ENCODE data around the gene LYRM4. TPM values are rescaled to one million over a fixed set of nuclear protein-coding genes. Genes with fewer than 3 reads are reported as not detected.

Gene LYRM4
- total RNA-seq, 1 experiment from 2014 or later = 44.3 TPM

GRCh38 chr6:5083813-5084359 is 176.9 kb downstream of the LYRM4 start:
- Histone ChIP-seq H2BK20ac (ENCODE audit: low read depth, low read length, poor library complexity, severe bottlenecking) (no peak overlapping the region), H2BK12ac (ENCODE audit: insufficient read length, low read depth, low read length) (no peak overlapping the region), H4K20me1 (ENCODE audit: control insufficient read depth, insufficient read depth, insufficient read length) (no peaks in the 10 kb centered on the region), H2BK15ac (ENCODE audit: low read depth, low read length) (no peak overlapping the region), H3K18ac (ENCODE audit: insufficient read length, low read depth, low read length) (no peak overlapping the region), H2AFZ (ENCODE audit: low read length) (no peak overlapping the region), H3K56ac (ENCODE audit: insufficient read length, low read depth, low read length) (no peak overlapping the region), H3T11ph (ENCODE audit: low read length) (no peak overlapping the region), H3K79me2 (ENCODE audit: insufficient read depth, low read length) (no peaks in the 10 kb centered on the region), H3K9ac (ENCODE audit: extremely low read depth, insufficient read length, low read length) (no peak overlapping the region), H2BK120ac (ENCODE audit: low read depth, low read length, poor library complexity, severe bottlenecking) (no peak overlapping the region), H2BK5ac (ENCODE audit: insufficient read length, low read length) (no peak overlapping the region), H3K27ac (ENCODE audit: insufficient read length, low read depth, low read length) (no peak overlapping the region), H4K8ac (replicated peaks; ENCODE audit: insufficient read length, low read depth, low read length) (no peak overlapping the region), H3K4me1 (ENCODE audit: insufficient read depth, low read length) (no peaks in the 10 kb centered on the region), H3K23me2 (ENCODE audit: insufficient read length, low read depth, low read length, poor library complexity, severe bottlenecking) (peaks cover 23% of the 10 kb centered on the region), H3K4me2 (ENCODE audit: insufficient read depth, insufficient read length, low read length) (peak overlapping the region; percentile 62), H3K4ac (ENCODE audit: low read depth, low read length) (no peak overlapping the region), H4K91ac (ENCODE audit: insufficient read length, low read depth, low read length) (no peak overlapping the region), H3K9me3 (ENCODE audit: control insufficient read depth, low read depth, low read length) (no peaks in the 10 kb centered on the region), H3K79me1 (ENCODE audit: insufficient read depth, low read depth, low read length, poor library complexity, severe bottlenecking) (no peaks in the 10 kb centered on the region), H2AK5ac (ENCODE audit: insufficient read length, low read length) (no peak overlapping the region), H4K5ac (ENCODE audit: insufficient read length, low read depth, low read length) (no peak overlapping the region), H3K27me3 (ENCODE audit: insufficient read depth, low read length) (peaks cover 29% of the 10 kb centered on the region; the same call in 1 of the 2 replicates), H3K14ac (ENCODE audit: insufficient read depth, low read length) (no peak overlapping the region), H3K23ac (ENCODE audit: insufficient read length, low read depth, low read length) (no peak overlapping the region)
- Mint-ChIP-seq H3K9me3 (peaks cover 11 to 13% of the 10 kb centered on the region in 2 experiments), H3K27me3 (ENCODE audit: low read depth) (peaks cover 84% of the 10 kb centered on the region), H3K36me3 (ENCODE audit: insufficient read depth in 1 of 3, low read depth in 3 of 3) (peaks cover 0 to 9% (median 0%) of the 10 kb centered on the region in 3 experiments; a peak in 3 of 7 replicates), H3K27ac (no peak overlapping the region), H3K4me3 (peak overlapping the region; percentile 46 to 75), H3K4me1 (peaks cover 11 to 12% of the 10 kb centered on the region in 2 experiments)
- TF ChIP-seq CTCF (conservative IDR thresholded peaks at IDR 0.05) = no peak
- no CpG with 5 or more reads among the region's 18 CpGs for WGBS (ENCODE audit: extremely low coverage, insufficient read length, low lambda C conversion rate)
- no peak for DNase-seq

All from H9 (cell line).